GM12878 (cell line): ENCODE results near the gene MRPL36. TPM values are rescaled to one million over a fixed set of nuclear protein-coding genes. Genes with fewer than 3 reads are reported as not detected.

Experiments
- FOS ChIP-seq: IDR thresholded peaks from 3 replicates; pipeline ENCODE4 v1.6.1; 2011; ENCODE audit warnings: borderline replicate concordance; ENCODE audit not compliant: insufficient read length; ENCODE audit errors: extremely low read depth
- KDM1A ChIP-seq: fragments of 200-600 bp; sonication (generic); IDR thresholded peaks from 2 replicates; pipeline ENCODE4 v1.6.1; 2016; ENCODE audit warnings: borderline replicate concordance
- NBN ChIP-seq: fragments of 450-650 bp; IDR thresholded peaks from 2 replicates; pipeline ENCODE4 v1.6.1; 2016
- PRDM15 ChIP-seq: fragments of 450-650 bp; formaldehyde crosslinking; IDR thresholded peaks from 2 replicates; pipeline ENCODE4 v1.4.0; 2020; ENCODE audit warnings: mild to moderate bottlenecking, moderate library complexity
- ZBTB33 ChIP-seq: fragments of 450-650 bp; IDR thresholded peaks from 2 replicates; pipeline ENCODE4 v1.6.1; 2017; ENCODE audit warnings: mild to moderate bottlenecking
- ZNF24 ChIP-seq: fragments of 450-650 bp; IDR thresholded peaks from 2 replicates; pipeline ENCODE4 v1.6.1; 2017; ENCODE audit warnings: antibody characterized with exemption, mild to moderate bottlenecking
- polyA plus RNA-seq, 11 experiments: library from polyadenylated mRNA; depleted of rRNA in 4 of 11; unstranded in 6 of 11; stranded (reverse) in 5 of 11; fragments of >200 nt; fragmentation: Nextera tagmentation in 4 of 11; fragmentation: Illumina TruSeq in 1 of 11; extraction: Ambion mirVana in 4 of 11; extraction: Trizol in 1 of 11; gene quantifications; 1 replicate in 1 of 11; 2 replicates in 10 of 11; pipeline versions ENCODE4 v1.2.1 to v1.2.3, GENCODE V29; 2011 to 2016; ENCODE audit warnings: inconsistent platforms in 2 of 11, missing spikeins in 2 of 11, low read depth in 1 of 11
- total RNA-seq, 4 experiments: library from RNA; depleted of rRNA in 3 of 4; stranded (reverse); fragments of >200 nt in 3 of 4; fragmentation: Illumina TruSeq in 1 of 4; extraction: Trizol in 1 of 4; gene quantifications; 2 replicates each; pipeline versions ENCODE4 v1.2.1 to v1.2.3, GENCODE V29; 2013 to 2021
- TF ChIP-seq, protein P1 (sequence below): fragments of 450-650 bp; IDR thresholded peaks from 2 replicates; pipeline ENCODE4 v1.6.1; 2016; ENCODE audit warnings: mild to moderate bottlenecking
- TF ChIP-seq, protein P2 (sequence below): fragments of 450-650 bp; IDR thresholded peaks from 2 replicates; pipeline ENCODE4 v1.6.1; 2017; ENCODE audit warnings: mild to moderate bottlenecking, moderate library complexity
- TF ChIP-seq, protein P3 (sequence below): fragments of 450-650 bp; IDR thresholded peaks from 2 replicates; pipeline ENCODE4 v1.6.1; 2016; ENCODE audit warnings: mild to moderate bottlenecking
- TF ChIP-seq, protein P4 (sequence below): fragments of 450-650 bp; formaldehyde crosslinking; IDR thresholded peaks from 2 replicates; pipeline ENCODE4 v1.4.0; 2022; ENCODE audit warnings: mild to moderate bottlenecking, moderate library complexity

The MRPL36 gene
- total and polyA plus RNA-seq, 10 of the 15 experiments (the other 5 are each of a cell fraction or from before 2014, with no cell fraction given), result 89.2 to 559 (median 152) TPM

DNA sequence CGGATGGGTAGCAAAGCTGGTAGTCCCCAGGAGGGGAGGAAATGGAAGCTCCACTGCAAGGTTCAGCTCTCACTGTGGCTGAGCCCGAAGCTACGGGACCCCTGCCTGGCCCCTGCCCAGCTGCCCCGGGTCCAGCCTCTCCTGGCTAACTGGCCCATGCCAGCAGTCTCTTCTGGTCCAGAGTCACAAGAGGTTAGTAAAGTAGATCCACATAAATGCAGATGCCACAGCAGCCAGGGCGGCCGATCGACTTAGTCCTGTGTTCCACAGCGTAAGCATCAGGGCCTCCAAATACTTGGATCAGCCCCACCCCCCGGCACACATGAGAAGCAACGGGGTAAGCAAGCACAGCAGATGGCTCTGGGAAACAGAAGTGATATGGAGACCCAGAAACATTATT lies 42.1 kb downstream of the MRPL36 start (continued):
- TF ChIP-seq KDM1A (no peak), ZNF24 (no peak), PRDM15 (CRISPR knock-in tag) (no peak), FOS (no peak), ZBTB33 (no peak), NBN (no peak)
- TF ChIP-seq, protein P1, sequence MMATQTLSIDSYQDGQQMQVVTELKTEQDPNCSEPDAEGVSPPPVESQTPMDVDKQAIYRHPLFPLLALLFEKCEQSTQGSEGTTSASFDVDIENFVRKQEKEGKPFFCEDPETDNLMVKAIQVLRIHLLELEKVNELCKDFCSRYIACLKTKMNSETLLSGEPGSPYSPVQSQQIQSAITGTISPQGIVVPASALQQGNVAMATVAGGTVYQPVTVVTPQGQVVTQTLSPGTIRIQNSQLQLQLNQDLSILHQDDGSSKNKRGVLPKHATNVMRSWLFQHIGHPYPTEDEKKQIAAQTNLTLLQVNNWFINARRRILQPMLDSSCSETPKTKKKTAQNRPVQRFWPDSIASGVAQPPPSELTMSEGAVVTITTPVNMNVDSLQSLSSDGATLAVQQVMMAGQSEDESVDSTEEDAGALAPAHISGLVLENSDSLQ, result no peak
- TF ChIP-seq, protein P2, sequence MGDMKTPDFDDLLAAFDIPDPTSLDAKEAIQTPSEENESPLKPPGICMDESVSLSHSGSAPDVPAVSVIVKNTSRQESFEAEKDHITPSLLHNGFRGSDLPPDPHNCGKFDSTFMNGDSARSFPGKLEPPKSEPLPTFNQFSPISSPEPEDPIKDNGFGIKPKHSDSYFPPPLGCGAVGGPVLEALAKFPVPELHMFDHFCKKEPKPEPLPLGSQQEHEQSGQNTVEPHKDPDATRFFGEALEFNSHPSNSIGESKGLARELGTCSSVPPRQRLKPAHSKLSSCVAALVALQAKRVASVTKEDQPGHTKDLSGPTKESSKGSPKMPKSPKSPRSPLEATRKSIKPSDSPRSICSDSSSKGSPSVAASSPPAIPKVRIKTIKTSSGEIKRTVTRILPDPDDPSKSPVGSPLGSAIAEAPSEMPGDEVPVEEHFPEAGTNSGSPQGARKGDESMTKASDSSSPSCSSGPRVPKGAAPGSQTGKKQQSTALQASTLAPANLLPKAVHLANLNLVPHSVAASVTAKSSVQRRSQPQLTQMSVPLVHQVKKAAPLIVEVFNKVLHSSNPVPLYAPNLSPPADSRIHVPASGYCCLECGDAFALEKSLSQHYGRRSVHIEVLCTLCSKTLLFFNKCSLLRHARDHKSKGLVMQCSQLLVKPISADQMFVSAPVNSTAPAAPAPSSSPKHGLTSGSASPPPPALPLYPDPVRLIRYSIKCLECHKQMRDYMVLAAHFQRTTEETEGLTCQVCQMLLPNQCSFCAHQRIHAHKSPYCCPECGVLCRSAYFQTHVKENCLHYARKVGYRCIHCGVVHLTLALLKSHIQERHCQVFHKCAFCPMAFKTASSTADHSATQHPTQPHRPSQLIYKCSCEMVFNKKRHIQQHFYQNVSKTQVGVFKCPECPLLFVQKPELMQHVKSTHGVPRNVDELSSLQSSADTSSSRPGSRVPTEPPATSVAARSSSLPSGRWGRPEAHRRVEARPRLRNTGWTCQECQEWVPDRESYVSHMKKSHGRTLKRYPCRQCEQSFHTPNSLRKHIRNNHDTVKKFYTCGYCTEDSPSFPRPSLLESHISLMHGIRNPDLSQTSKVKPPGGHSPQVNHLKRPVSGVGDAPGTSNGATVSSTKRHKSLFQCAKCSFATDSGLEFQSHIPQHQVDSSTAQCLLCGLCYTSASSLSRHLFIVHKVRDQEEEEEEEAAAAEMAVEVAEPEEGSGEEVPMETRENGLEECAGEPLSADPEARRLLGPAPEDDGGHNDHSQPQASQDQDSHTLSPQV, result no peak
- TF ChIP-seq, protein P3, sequence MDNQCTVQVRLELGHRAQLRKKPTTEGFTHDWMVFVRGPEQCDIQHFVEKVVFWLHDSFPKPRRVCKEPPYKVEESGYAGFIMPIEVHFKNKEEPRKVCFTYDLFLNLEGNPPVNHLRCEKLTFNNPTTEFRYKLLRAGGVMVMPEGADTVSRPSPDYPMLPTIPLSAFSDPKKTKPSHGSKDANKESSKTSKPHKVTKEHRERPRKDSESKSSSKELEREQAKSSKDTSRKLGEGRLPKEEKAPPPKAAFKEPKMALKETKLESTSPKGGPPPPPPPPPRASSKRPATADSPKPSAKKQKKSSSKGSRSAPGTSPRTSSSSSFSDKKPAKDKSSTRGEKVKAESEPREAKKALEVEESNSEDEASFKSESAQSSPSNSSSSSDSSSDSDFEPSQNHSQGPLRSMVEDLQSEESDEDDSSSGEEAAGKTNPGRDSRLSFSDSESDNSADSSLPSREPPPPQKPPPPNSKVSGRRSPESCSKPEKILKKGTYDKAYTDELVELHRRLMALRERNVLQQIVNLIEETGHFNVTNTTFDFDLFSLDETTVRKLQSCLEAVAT, result no peak
- TF ChIP-seq, protein P4, sequence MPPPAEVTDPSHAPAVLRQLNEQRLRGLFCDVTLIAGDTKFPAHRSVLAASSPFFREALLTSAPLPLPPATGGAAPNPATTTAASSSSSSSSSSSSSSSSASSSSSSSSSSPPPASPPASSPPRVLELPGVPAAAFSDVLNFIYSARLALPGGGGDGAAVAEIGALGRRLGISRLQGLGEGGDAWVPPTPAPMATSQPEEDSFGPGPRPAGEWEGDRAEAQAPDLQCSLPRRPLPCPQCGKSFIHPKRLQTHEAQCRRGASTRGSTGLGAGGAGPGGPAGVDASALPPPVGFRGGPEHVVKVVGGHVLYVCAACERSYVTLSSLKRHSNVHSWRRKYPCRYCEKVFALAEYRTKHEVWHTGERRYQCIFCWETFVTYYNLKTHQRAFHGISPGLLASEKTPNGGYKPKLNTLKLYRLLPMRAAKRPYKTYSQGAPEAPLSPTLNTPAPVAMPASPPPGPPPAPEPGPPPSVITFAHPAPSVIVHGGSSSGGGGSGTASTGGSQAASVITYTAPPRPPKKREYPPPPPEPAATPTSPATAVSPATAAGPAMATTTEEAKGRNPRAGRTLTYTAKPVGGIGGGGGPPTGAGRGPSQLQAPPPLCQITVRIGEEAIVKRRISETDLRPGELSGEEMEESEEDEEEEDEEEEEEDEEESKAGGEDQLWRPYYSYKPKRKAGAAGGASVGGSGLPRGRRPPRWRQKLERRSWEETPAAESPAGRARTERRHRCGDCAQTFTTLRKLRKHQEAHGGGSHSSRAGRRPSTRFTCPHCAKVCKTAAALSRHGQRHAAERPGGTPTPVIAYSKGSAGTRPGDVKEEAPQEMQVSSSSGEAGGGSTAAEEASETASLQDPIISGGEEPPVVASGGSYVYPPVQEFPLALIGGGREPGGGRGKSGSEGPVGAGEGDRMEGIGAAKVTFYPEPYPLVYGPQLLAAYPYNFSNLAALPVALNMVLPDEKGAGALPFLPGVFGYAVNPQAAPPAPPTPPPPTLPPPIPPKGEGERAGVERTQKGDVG (CRISPR knock-in tag), result no peak
